ENCODE measurements around the gene KRT81. TPM values are rescaled to one million over a fixed set of nuclear protein-coding genes. Genes with fewer than 3 reads are reported as not detected.
"Not testable (repeated sequence)": the region's sequence is repeated elsewhere in the genome, so short reads cannot be mapped to it uniquely, and the experiment has no call there.

The KRT81 gene
- total and polyA plus RNA-seq, 2 donors (not counting 1 experiment from before 2014, with no cell fraction given): not detected

DNA sequence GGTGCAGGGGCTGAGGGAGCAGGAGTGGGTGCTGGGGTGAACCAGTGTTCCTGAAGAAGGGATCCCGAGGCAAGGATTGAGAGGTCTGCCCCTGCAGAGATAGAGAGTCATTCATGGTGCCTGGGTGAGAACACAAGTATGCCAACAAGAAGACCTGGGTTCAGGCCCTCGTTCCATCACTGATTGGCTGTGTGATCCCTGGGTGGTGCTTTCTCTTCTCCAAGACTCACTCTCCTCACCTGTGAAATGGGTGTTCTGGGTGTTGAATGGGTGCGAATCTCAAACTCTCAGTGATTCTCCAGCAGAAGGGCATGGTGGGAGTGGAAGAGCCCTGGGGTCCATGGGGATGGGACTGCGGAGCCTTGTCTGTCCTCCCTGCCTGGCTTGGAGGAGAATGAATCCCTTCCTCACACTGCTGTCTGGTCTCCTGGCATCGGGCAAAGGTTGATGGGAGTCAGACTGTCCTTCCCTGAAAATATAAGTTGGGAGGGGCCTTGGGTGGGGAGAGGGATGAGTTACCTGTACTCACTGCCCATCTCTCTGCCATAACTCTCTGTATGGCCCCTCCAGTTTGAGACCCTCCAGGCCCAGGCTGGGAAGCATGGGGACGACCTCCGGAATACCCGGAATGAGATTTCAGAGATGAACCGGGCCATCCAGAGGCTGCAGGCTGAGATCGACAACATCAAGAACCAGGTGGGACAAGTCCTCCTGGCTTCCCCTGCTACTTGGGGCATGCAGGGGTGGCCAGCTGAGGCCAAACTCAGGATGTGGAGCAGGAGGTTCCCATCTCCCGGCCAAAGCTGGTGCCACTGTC, 48.7 kb downstream of the KRT81 start:
- no peak overlapping the region for H2AFZ ChIP-seq (ENCODE audit: low read length)
- H3K9ac ChIP-seq (ENCODE audit: insufficient read depth, low read length): no peak overlapping the region
- no peak overlapping the region for H3K27ac ChIP-seq (ENCODE audit: insufficient read depth, low read length)
- H3K36me3 ChIP-seq (ENCODE audit: control insufficient read depth, insufficient read depth, low read length): no peaks in the 10 kb centered on the region
- TF ChIP-seq, protein P1, sequence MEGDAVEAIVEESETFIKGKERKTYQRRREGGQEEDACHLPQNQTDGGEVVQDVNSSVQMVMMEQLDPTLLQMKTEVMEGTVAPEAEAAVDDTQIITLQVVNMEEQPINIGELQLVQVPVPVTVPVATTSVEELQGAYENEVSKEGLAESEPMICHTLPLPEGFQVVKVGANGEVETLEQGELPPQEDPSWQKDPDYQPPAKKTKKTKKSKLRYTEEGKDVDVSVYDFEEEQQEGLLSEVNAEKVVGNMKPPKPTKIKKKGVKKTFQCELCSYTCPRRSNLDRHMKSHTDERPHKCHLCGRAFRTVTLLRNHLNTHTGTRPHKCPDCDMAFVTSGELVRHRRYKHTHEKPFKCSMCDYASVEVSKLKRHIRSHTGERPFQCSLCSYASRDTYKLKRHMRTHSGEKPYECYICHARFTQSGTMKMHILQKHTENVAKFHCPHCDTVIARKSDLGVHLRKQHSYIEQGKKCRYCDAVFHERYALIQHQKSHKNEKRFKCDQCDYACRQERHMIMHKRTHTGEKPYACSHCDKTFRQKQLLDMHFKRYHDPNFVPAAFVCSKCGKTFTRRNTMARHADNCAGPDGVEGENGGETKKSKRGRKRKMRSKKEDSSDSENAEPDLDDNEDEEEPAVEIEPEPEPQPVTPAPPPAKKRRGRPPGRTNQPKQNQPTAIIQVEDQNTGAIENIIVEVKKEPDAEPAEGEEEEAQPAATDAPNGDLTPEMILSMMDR (conservative IDR thresholded peaks at IDR 0.05 in 1 of 2, IDR thresholded peaks at IDR 0.05 in 1 of 2; ENCODE audit: low read depth in 1 of 2, low read length in 2 of 2): no peak
- no peak for TF ChIP-seq EZH2 (IDR thresholded peaks at IDR 0.05; ENCODE audit: low read length, missing control alignments)
- H4K20me1 ChIP-seq (ENCODE audit: control insufficient read depth, extremely low read depth, insufficient read depth, low read length): no peaks in the 10 kb centered on the region
- H3K9me3 ChIP-seq (ENCODE audit: control insufficient read depth, insufficient read depth, low read depth, low read length): no peaks in the 10 kb centered on the region
- no peaks in the 10 kb centered on the region for H3K79me2 ChIP-seq (ENCODE audit: control insufficient read depth, insufficient read depth, low read length)
- no peaks in the 10 kb centered on the region for H3K27me3 ChIP-seq (ENCODE audit: control insufficient read depth, insufficient read depth, low read length)
- H3K4me1 ChIP-seq (ENCODE audit: control insufficient read depth, extremely low read depth, insufficient read depth, low read length): peaks cover 13% of the 10 kb centered on the region
- no peak overlapping the region for H3K4me2 ChIP-seq (ENCODE audit: extremely low read depth, insufficient read depth, low read length)
- DNase-seq (ENCODE audit: low read depth in 2 of 2): no peak
- H3K4me3 ChIP-seq (replicated peaks in 1 of 4; ENCODE audit: control extremely low read depth in 1 of 4, insufficient read depth in 1 of 4, low read depth in 3 of 4, low read length in 4 of 4): no peak overlapping the region

DNA sequence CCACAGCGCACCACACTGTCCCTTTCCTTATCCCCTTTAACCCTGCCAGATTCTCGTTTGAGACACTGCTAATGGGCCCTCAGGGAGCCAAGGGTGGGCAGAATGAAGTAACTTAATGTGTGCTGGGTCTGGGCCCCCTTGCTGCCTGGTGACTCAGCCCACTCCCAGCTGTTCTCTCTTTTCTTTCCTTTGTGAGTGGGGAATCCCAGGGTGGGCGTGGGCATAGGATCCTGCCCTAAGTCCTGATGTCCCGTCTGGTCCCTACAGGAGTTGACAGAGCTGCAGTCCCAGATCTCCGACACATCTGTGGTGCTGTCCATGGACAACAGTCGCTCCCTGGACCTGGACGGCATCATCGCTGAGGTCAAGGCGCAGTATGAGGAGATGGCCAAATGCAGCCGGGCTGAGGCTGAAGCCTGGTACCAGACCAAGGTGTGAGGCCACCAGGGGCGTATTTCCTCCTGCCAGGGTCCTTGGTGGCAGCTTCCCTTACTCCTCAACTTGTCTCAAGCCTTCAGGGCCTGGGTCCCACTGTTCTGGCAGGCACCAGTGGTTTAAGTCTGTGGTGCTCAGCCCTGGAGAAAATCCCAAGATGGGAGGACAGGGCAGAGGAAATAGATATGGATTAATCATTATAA, 50.0 kb downstream of the KRT81 start:
- Histone ChIP-seq H4K20me1 (ENCODE audit: control insufficient read depth, extremely low read depth, insufficient read depth, low read length) (no peaks in the 10 kb centered on the region), H3K27me3 (ENCODE audit: control insufficient read depth, insufficient read depth, low read length) (no peaks in the 10 kb centered on the region), H3K9me3 (ENCODE audit: control insufficient read depth, insufficient read depth, low read depth, low read length) (no peaks in the 10 kb centered on the region), H3K4me2 (ENCODE audit: extremely low read depth, insufficient read depth, low read length) (no peak overlapping the region), H3K36me3 (ENCODE audit: control insufficient read depth, insufficient read depth, low read length) (no peaks in the 10 kb centered on the region), H3K27ac (ENCODE audit: insufficient read depth, low read length) (no peak overlapping the region), H3K4me3 (replicated peaks in 1 of 4; ENCODE audit: control extremely low read depth in 1 of 4, insufficient read depth in 1 of 4, low read depth in 3 of 4, low read length in 4 of 4) (no peak overlapping the region), H3K4me1 (ENCODE audit: control insufficient read depth, extremely low read depth, insufficient read depth, low read length) (peaks cover 13% of the 10 kb centered on the region), H2AFZ (ENCODE audit: low read length) (no peak overlapping the region), H3K79me2 (ENCODE audit: control insufficient read depth, insufficient read depth, low read length) (no peaks in the 10 kb centered on the region), H3K9ac (ENCODE audit: insufficient read depth, low read length) (no peak overlapping the region)
- TF ChIP-seq, protein P1 (conservative IDR thresholded peaks at IDR 0.05 in 1 of 2, IDR thresholded peaks at IDR 0.05 in 1 of 2; ENCODE audit: low read depth in 1 of 2, low read length in 2 of 2): no peak
- no peak for DNase-seq (ENCODE audit: low read depth in 2 of 2)

DNA sequence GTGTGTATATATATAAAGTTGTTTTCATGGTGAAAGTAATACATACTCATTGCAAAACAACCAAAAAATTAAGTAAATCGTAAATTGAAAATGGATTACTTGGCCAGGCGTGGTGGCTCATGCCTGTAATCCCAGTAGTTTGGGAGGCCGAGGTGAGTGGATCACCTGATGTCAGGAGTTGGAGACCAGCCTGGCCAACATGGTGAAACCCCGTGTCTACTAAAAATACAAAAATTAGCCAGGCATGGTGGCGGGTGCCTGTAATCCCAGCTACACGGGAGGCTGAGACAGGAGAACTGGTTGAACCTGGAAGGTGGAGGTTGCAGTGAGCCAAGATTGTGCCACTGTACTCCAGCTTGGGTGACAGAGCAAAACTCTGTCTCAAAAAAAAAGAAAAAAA, 51.1 kb downstream of the KRT81 start:
- not testable (repeated sequence) for H3K27me3 ChIP-seq (ENCODE audit: control insufficient read depth, insufficient read depth, low read length); DNase-seq (ENCODE audit: low read depth in 2 of 2); H3K9ac ChIP-seq (ENCODE audit: insufficient read depth, low read length); H3K4me3 ChIP-seq (replicated peaks in 1 of 4; ENCODE audit: control extremely low read depth in 1 of 4, insufficient read depth in 1 of 4, low read depth in 3 of 4, low read length in 4 of 4); H3K36me3 ChIP-seq (ENCODE audit: control insufficient read depth, insufficient read depth, low read length); H3K27ac ChIP-seq (ENCODE audit: insufficient read depth, low read length); H2AFZ ChIP-seq (ENCODE audit: low read length); H3K79me2 ChIP-seq (ENCODE audit: control insufficient read depth, insufficient read depth, low read length); H4K20me1 ChIP-seq (ENCODE audit: control insufficient read depth, extremely low read depth, insufficient read depth, low read length); H3K9me3 ChIP-seq (ENCODE audit: control insufficient read depth, insufficient read depth, low read depth, low read length); H3K4me2 ChIP-seq (ENCODE audit: extremely low read depth, insufficient read depth, low read length)
- peaks cover 14% of the 10 kb centered on the region for H3K4me1 ChIP-seq (ENCODE audit: control insufficient read depth, extremely low read depth, insufficient read depth, low read length)
